ENCODE data around the gene OSBPL6.

DNA sequence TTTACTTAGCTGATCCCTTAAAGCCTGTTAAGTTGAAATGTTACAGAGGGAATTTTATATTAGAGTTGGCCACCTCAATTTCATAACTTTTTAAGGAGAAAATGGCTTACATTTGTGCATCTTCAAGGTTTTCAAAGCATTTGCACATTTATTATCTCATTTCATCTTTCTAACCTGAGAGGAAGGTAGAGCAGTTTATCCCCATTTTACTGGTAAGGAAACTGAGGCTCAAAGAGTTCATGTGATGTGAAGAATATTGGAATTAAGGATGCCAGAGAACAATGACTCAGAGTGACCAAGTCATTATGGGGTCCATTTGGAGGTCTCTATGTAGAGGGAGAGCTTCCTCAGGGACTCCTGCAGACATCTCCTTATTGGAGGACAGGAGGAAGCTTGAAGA, 221.7 kb downstream of the OSBPL6 start:
- TF ChIP-seq, protein P1, sequence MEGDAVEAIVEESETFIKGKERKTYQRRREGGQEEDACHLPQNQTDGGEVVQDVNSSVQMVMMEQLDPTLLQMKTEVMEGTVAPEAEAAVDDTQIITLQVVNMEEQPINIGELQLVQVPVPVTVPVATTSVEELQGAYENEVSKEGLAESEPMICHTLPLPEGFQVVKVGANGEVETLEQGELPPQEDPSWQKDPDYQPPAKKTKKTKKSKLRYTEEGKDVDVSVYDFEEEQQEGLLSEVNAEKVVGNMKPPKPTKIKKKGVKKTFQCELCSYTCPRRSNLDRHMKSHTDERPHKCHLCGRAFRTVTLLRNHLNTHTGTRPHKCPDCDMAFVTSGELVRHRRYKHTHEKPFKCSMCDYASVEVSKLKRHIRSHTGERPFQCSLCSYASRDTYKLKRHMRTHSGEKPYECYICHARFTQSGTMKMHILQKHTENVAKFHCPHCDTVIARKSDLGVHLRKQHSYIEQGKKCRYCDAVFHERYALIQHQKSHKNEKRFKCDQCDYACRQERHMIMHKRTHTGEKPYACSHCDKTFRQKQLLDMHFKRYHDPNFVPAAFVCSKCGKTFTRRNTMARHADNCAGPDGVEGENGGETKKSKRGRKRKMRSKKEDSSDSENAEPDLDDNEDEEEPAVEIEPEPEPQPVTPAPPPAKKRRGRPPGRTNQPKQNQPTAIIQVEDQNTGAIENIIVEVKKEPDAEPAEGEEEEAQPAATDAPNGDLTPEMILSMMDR (IDR thresholded peaks at IDR 0.05) = no peak
- no peak for TF ChIP-seq ZFX (IDR thresholded peaks at IDR 0.05; ENCODE audit: borderline replicate concordance)

Data from 22Rv1 (cell line).